ENCODE measurements around the gene FANCB.

FANCB gene

GRCh38 chrX:14832586-14832985 is 40.3 kb downstream of the FANCB start:
- DNase-seq (ENCODE audit: low spot score) = no peak

- peak; percentile 1 for DNase-seq (ENCODE audit: low spot score)
These were observed 40.7 kb downstream of the FANCB start for GRCh38 chrX:14832151-14832550.

- no peak for DNase-seq (ENCODE audit: low spot score)
These were observed 43.2 kb downstream of the FANCB start for GRCh38 chrX:14829643-14830042.

GRCh38 chrX:14826319-14826718 is 46.5 kb downstream of the FANCB start:
- DNase-seq (ENCODE audit: low spot score) = no peak

GRCh38 chrX:14825851-14826250 is 47.0 kb downstream of the FANCB start:
- DNase-seq (ENCODE audit: low spot score) = no peak

GRCh38 chrX:14819769-14820168 is 53.1 kb downstream of the FANCB start:
- no peak for DNase-seq (ENCODE audit: low spot score)

- no peak for DNase-seq (ENCODE audit: low spot score)
These were observed 55.3 kb downstream of the FANCB start for GRCh38 chrX:14817571-14817970.

GRCh38 chrX:14802943-14803710 is 69.7 kb downstream of the FANCB start:
- no peak for DNase-seq (ENCODE audit: low spot score)

- DNase-seq (ENCODE audit: low spot score) = no peak
These were observed 71.7 kb downstream of the FANCB start for GRCh38 chrX:14801136-14801535.

GRCh38 chrX:14798805-14799397 is 74.0 kb downstream of the FANCB start:
- DNase-seq (ENCODE audit: low spot score) = no peak
